Measurements from ENCODE around the gene CHP2. TPM values are rescaled to one million over a fixed set of nuclear protein-coding genes. Genes with fewer than 3 reads are reported as not detected.

The CHP2 gene
- total RNA-seq, 1 experiment from 2014 or later, result 1.4 TPM

DNA sequence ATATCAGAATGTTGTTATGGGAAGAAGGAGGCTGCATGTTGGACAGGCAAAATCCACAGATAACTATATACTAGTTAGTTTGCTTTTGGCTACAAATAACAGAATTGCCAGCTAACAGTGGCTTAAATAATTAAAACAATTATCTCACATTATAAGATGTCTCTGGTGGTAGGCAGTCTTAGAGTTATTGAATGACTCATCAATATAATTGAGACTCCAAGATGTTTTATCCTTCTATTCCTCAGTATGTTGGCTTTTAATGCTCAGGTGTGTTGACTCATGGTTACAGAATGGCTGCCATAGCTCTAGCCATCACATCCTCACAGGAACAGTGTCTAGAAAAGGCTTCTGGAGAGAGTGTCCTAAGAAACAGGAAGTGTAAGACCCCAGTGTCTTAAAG, 11.1 kb downstream of the CHP2 start:
- Histone ChIP-seq H3K4me2 (ENCODE audit: insufficient read depth, insufficient read length, low read length) (no peak overlapping the region), H2BK5ac (ENCODE audit: insufficient read length, low read length) (no peak overlapping the region), H2BK12ac (ENCODE audit: insufficient read length, low read depth, low read length) (no peak overlapping the region), H3K9me3 (ENCODE audit: control insufficient read depth, low read depth, low read length) (no peaks in the 10 kb centered on the region), H4K5ac (ENCODE audit: insufficient read length, low read depth, low read length) (no peak overlapping the region), H2AK5ac (ENCODE audit: insufficient read length, low read length) (no peak overlapping the region), H4K8ac (replicated peaks; ENCODE audit: insufficient read length, low read depth, low read length) (no peak overlapping the region), H3K18ac (ENCODE audit: insufficient read length, low read depth, low read length) (no peak overlapping the region), H3K79me1 (ENCODE audit: insufficient read depth, low read depth, low read length, poor library complexity, severe bottlenecking) (no peaks in the 10 kb centered on the region), H2BK20ac (ENCODE audit: low read depth, low read length, poor library complexity, severe bottlenecking) (no peak overlapping the region), H3K23me2 (ENCODE audit: insufficient read length, low read depth, low read length, poor library complexity, severe bottlenecking) (no peaks in the 10 kb centered on the region), H2BK15ac (ENCODE audit: low read depth, low read length) (no peak overlapping the region), H3K4me1 (ENCODE audit: insufficient read depth, low read length) (no peaks in the 10 kb centered on the region), H3K14ac (ENCODE audit: insufficient read depth, low read length) (no peak overlapping the region), H3K23ac (ENCODE audit: insufficient read length, low read depth, low read length) (no peak overlapping the region), H3K79me2 (ENCODE audit: insufficient read depth, low read length) (no peaks in the 10 kb centered on the region), H4K20me1 (ENCODE audit: control insufficient read depth, insufficient read depth, insufficient read length) (no peaks in the 10 kb centered on the region), H4K91ac (ENCODE audit: insufficient read length, low read depth, low read length) (no peak overlapping the region), H3K9ac (ENCODE audit: extremely low read depth, insufficient read length, low read length) (no peak overlapping the region), H2AFZ (ENCODE audit: low read length) (no peak overlapping the region), H3T11ph (ENCODE audit: low read length) (no peak overlapping the region), H2BK120ac (ENCODE audit: low read depth, low read length, poor library complexity, severe bottlenecking) (no peak overlapping the region), H3K27me3 (ENCODE audit: insufficient read depth, low read length) (no peaks in the 10 kb centered on the region), H3K27ac (ENCODE audit: insufficient read length, low read depth, low read length) (no peak overlapping the region), H3K4ac (ENCODE audit: low read depth, low read length) (no peak overlapping the region), H3K56ac (ENCODE audit: insufficient read length, low read depth, low read length) (no peak overlapping the region)
- no peak for DNase-seq
- Mint-ChIP-seq H3K27ac (no peak overlapping the region), H3K9me3 (no peaks in the 10 kb centered on the region), H3K4me1 (0 out of 4 replicates have a peak, but pooled peaks cover 2% of the 10 kb centered on the region in 2 experiments), H3K4me3 (no peak overlapping the region), H3K36me3 (ENCODE audit: insufficient read depth in 1 of 3, low read depth in 3 of 3) (no peaks in the 10 kb centered on the region), H3K27me3 (ENCODE audit: low read depth) (no peaks in the 10 kb centered on the region; the same call in 1 of the 2 replicates)
- no peak for TF ChIP-seq CTCF (conservative IDR thresholded peaks at IDR 0.05)
